Panc1 (cell line): ENCODE results near the gene MAMDC2. TPM values are rescaled to one million over a fixed set of nuclear protein-coding genes. Genes with fewer than 3 reads are reported as not detected.

Experiments
- ATAC-seq: fragments of 200-7000 bp; cut with Tn5 transposase; 2 replicates; pipeline ENCODE4 v1.9.1; 2020; ENCODE audit warnings: mild to moderate bottlenecking, moderate library complexity
- BruUV-seq: library from RNA; stranded (reverse); fragments of 400-500 nt; replicated peaks from 2 replicates; lab custom pipeline; 2021; lab: Mats Ljungman, UMichigan
- CTCF ChIA-PET: fragments of 300-600 bp; sonication (Branson Sonifier 250); formaldehyde crosslinking; loops from one replicate; lab custom pipeline; 2022; ENCODE audit warnings: antibody characterized with exemption; lab: Charles Lee
- POLR2A ChIA-PET: fragments of 300-600 bp; sonication (Branson Sonifier 250); formaldehyde crosslinking; loops from one replicate; lab custom pipeline; 2022; ENCODE audit warnings: antibody characterized with exemption; lab: Charles Lee
- DNase-seq: peaks from one replicate; pipeline ENCODE4 v3.0.0-alpha.2; 2010; ENCODE audit warnings: low read depth, low spot score
- H3K27ac ChIP-seq: 2 replicates; pipeline ENCODE4 v1.5.1; 2011; ENCODE audit warnings: mild to moderate bottlenecking, low read length, inconsistent platforms
- H3K27me3 ChIP-seq: fragments of 200-500 bp; sonication (Bioruptor generic); 2 replicates; pipeline ENCODE4 v1.6.0; 2014; ENCODE audit warnings: low read length, inconsistent platforms; ENCODE audit not compliant: control insufficient read depth, insufficient read depth
- H3K36me3 ChIP-seq: fragments of 200-500 bp; sonication (Bioruptor generic); 2 replicates; pipeline ENCODE4 v1.5.1; 2014; ENCODE audit warnings: inconsistent platforms, mild to moderate bottlenecking, low read length, moderate library complexity; ENCODE audit not compliant: control insufficient read depth, insufficient read depth
- H3K4me1 ChIP-seq: 2 replicates; pipeline ENCODE4 v1.5.1; 2011; ENCODE audit warnings: inconsistent platforms, mild to moderate bottlenecking, low read length, moderate library complexity; ENCODE audit not compliant: control insufficient read depth, insufficient read depth
- H3K4me3 ChIP-seq, 2 experiments: 2 replicates each; pipeline ENCODE4 v1.5.1; 2011 to 2012; ENCODE audit warnings: low read depth in 2 of 2, low read length in 2 of 2, mild to moderate bottlenecking in 2 of 2, inconsistent platforms in 1 of 2, moderate library complexity in 1 of 2
- H3K9me3 ChIP-seq: fragments of 200-500 bp; sonication (Bioruptor generic); 2 replicates; pipeline ENCODE4 v1.5.1; 2014; ENCODE audit warnings: low read depth, mild to moderate bottlenecking, inconsistent platforms, low read length, moderate library complexity; ENCODE audit not compliant: control insufficient read depth, insufficient read depth
- POLR2AphosphoS5 ChIP-seq: IDR thresholded peaks from 2 replicates; pipeline ENCODE4 v1.6.1; 2012; ENCODE audit warnings: mild to moderate bottlenecking, low read depth, low read length, moderate library complexity
- SIN3A ChIP-seq: IDR thresholded peaks from 2 replicates; pipeline ENCODE4 v1.6.1; 2012; ENCODE audit warnings: low read depth, mild to moderate bottlenecking, low read length, moderate library complexity, borderline replicate concordance; ENCODE audit not compliant: insufficient read depth
- TCF7L2 ChIP-seq: IDR thresholded peaks from 2 replicates; pipeline ENCODE4 v1.6.1; 2011; ENCODE audit warnings: mild to moderate bottlenecking, low read depth, low read length, inconsistent platforms
- in situ Hi-C: cut with HindIII; loops from 2 replicates; pipeline ENCODE4 v1.10.0; 2016; ENCODE audit warnings: low sequenced_read_pairs, low pct_unique_long_range_greater_than_20kb
- intact Hi-C: fragments of 100-400 bp; cut with micrococcal nuclease; formaldehyde crosslinking; loops from one replicate; pipeline ENCODE4 v1.10.0; 2022; ENCODE audit not compliant: unreplicated experiment
- total RNA-seq: library from RNA; stranded (reverse); gene quantifications from one replicate; pipeline ENCODE4 v1.2.1, GENCODE V29; 2021; ENCODE audit not compliant: unreplicated experiment
- TF ChIP-seq, protein P1 (sequence below): fragments of 450-650 bp; IDR thresholded peaks from 2 replicates; pipeline ENCODE4 v1.5.1; 2017; ENCODE audit warnings: mild to moderate bottlenecking
- TF ChIP-seq, protein P2 (sequence below), 2 experiments: IDR thresholded peaks; 2 replicates each; pipeline ENCODE4 v1.6.1; 2011 to 2012; ENCODE audit warnings: low read depth in 2 of 2, control low read depth in 1 of 2, low read length in 1 of 2, mild to moderate bottlenecking in 1 of 2, moderate library complexity in 1 of 2; ENCODE audit not compliant: insufficient read depth in 1 of 2

MAMDC2 gene
- total RNA-seq, 1 experiment from 2014 or later = 1.5 TPM

DNA sequence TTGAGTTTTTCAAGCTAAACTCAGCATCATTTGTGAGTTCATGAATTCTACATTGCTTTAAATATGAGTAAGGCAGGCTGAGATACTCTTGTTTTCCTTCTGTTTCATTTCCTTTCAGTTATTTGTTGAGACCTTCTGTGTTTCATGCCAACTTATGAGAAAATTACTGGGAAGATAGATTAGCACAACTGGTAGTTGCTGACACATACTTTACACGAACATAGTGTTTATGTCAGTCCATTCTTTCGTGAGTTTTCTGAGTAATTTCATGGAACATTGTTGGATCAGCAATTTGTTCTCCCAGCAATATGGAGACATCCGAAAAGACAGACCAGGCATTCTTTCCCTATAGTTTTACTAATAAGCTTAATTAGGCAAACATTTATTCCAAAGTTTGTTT is 113.1 kb downstream of the MAMDC2 start:
- no peak overlapping the region for H3K27ac ChIP-seq

DNA sequence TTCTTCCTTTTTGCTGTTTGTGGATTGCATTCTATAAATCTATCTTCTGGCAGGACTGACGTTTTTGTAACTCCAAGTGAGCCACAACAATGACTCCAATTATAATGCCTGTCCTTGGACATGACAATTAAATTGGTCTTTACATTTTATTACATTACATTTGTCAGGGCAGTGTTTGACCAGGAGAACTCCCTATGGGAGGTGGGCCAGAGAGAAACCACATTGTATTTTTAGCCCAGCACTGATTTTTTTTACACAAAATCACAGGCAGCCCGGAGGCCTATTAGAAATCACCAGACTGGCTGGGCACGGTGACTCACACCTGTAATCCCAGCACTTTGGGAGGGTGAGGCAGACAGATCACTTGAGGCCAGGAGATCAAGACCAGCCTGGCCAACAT is 116.0 kb downstream of the MAMDC2 start:
- ChIA-PET POLR2A (no interaction called here), CTCF (no interaction called here)
- no peak for DNase-seq
- TF ChIP-seq SIN3A (no peak), POLR2AphosphoS5 (no peak), TCF7L2 (no peak)
- TF ChIP-seq, protein P1, sequence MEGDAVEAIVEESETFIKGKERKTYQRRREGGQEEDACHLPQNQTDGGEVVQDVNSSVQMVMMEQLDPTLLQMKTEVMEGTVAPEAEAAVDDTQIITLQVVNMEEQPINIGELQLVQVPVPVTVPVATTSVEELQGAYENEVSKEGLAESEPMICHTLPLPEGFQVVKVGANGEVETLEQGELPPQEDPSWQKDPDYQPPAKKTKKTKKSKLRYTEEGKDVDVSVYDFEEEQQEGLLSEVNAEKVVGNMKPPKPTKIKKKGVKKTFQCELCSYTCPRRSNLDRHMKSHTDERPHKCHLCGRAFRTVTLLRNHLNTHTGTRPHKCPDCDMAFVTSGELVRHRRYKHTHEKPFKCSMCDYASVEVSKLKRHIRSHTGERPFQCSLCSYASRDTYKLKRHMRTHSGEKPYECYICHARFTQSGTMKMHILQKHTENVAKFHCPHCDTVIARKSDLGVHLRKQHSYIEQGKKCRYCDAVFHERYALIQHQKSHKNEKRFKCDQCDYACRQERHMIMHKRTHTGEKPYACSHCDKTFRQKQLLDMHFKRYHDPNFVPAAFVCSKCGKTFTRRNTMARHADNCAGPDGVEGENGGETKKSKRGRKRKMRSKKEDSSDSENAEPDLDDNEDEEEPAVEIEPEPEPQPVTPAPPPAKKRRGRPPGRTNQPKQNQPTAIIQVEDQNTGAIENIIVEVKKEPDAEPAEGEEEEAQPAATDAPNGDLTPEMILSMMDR = no peak
- TF ChIP-seq, protein P2, sequence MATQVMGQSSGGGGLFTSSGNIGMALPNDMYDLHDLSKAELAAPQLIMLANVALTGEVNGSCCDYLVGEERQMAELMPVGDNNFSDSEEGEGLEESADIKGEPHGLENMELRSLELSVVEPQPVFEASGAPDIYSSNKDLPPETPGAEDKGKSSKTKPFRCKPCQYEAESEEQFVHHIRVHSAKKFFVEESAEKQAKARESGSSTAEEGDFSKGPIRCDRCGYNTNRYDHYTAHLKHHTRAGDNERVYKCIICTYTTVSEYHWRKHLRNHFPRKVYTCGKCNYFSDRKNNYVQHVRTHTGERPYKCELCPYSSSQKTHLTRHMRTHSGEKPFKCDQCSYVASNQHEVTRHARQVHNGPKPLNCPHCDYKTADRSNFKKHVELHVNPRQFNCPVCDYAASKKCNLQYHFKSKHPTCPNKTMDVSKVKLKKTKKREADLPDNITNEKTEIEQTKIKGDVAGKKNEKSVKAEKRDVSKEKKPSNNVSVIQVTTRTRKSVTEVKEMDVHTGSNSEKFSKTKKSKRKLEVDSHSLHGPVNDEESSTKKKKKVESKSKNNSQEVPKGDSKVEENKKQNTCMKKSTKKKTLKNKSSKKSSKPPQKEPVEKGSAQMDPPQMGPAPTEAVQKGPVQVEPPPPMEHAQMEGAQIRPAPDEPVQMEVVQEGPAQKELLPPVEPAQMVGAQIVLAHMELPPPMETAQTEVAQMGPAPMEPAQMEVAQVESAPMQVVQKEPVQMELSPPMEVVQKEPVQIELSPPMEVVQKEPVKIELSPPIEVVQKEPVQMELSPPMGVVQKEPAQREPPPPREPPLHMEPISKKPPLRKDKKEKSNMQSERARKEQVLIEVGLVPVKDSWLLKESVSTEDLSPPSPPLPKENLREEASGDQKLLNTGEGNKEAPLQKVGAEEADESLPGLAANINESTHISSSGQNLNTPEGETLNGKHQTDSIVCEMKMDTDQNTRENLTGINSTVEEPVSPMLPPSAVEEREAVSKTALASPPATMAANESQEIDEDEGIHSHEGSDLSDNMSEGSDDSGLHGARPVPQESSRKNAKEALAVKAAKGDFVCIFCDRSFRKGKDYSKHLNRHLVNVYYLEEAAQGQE (IDR thresholded peaks at IDR 0.05; ENCODE audit: insufficient read depth in 1 of 2, low read depth in 2 of 2, low read length in 1 of 2) = no peak
- Histone ChIP-seq H3K36me3 (no peaks in the 10 kb centered on the region), H3K4me3 (no peak overlapping the region), H3K4me1 (no peaks in the 10 kb centered on the region), H3K9me3 (no peaks in the 10 kb centered on the region), H3K27me3 (no peaks in the 10 kb centered on the region), H3K27ac (no peak overlapping the region)
- ATAC-seq = no peak
- BruUV-seq = no TSS peak
- intact Hi-C loops (no loop called here), in situ Hi-C loops (no loop called here)

More for the DNA sequence above, 113.1 kb downstream of the MAMDC2 start:
- in situ Hi-C loops = no loop called here
- no peaks in the 10 kb centered on the region for H3K9me3 ChIP-seq
- no peaks in the 10 kb centered on the region for H3K4me1 ChIP-seq
- H3K4me3 ChIP-seq = no peak overlapping the region
- H3K27me3 ChIP-seq = no peaks in the 10 kb centered on the region
- ChIA-PET CTCF (no interaction called here), POLR2A (no interaction called here)
- no peak for ATAC-seq
- BruUV-seq = no TSS peak
- TF ChIP-seq POLR2AphosphoS5 (no peak), TCF7L2 (no peak), SIN3A (no peak)
- TF ChIP-seq, protein P2 (IDR thresholded peaks at IDR 0.05; ENCODE audit: insufficient read depth in 1 of 2, low read depth in 2 of 2, low read length in 1 of 2) = no peak
- TF ChIP-seq, protein P1 = no peak
- no peaks in the 10 kb centered on the region for H3K36me3 ChIP-seq
- DNase-seq = no peak
- intact Hi-C loops = no loop called here
